K562 (cell line): ENCODE results near the gene RGS17. TPM values are rescaled to one million over a fixed set of nuclear protein-coding genes. Genes with fewer than 3 reads are reported as not detected.

Experiments
- C11orf30 ChIP-seq: fragments of 450-650 bp; IDR thresholded peaks from 2 replicates; pipeline ENCODE4 v1.6.1; 2016; ENCODE audit warnings: low read depth, mild to moderate bottlenecking
- CTBP1 ChIP-seq: fragments of 450-650 bp; IDR thresholded peaks from 2 replicates; pipeline ENCODE4 v1.6.1; 2016; ENCODE audit warnings: borderline replicate concordance
- FUS ChIP-seq: fragments of 200-400 bp; formaldehyde crosslinking; optimal IDR thresholded peaks from 2 replicates; pipeline ENCODE3; 2017; ENCODE audit warnings: low read depth, low read length
- HDAC2 ChIP-seq: fragments of 450-650 bp; IDR thresholded peaks from 2 replicates; pipeline ENCODE4 v1.6.1; 2016; ENCODE audit warnings: mild to moderate bottlenecking
- IFI16 ChIP-seq: fragments of 250-450 bp; sonication (Bioruptor Pico); IDR thresholded peaks from 2 replicates; pipeline ENCODE4 v2.1.2; 2022; ENCODE audit warnings: mild to moderate bottlenecking, inconsistent platforms
- KLF16 ChIP-seq: IDR thresholded peaks from 2 replicates; pipeline ENCODE4 v1.6.1; 2016; ENCODE audit warnings: antibody characterized with exemption
- MYBL2 ChIP-seq, 2 experiments: fragments of 450-650 bp in 1 of 2; sonication (generic) in 1 of 2; formaldehyde crosslinking in 1 of 2; IDR thresholded peaks; 2 replicates each; pipeline versions ENCODE4 v1.6.1 to v1.8.1; 2017 to 2022; ENCODE audit warnings: borderline replicate concordance in 1 of 2, inconsistent platforms in 1 of 2, low read depth in 1 of 2, mild to moderate bottlenecking in 1 of 2, missing genetic modification reagents in 1 of 2, moderate library complexity in 1 of 2
- POLR2B ChIP-seq: fragments of 450-650 bp; IDR thresholded peaks from 2 replicates; pipeline ENCODE4 v1.6.1; 2018; ENCODE audit warnings: low read depth; ENCODE audit not compliant: partially characterized antibody
- RHOXF2B ChIP-seq: fragments of 250-450 bp; sonication (Bioruptor Pico); conservative IDR thresholded peaks from 2 replicates; pipeline ENCODE4 v1.5.1; 2021
- SAFB ChIP-seq: fragments of 200-400 bp; formaldehyde crosslinking; IDR thresholded peaks from 2 replicates; pipeline ENCODE4 v1.6.1; 2017; ENCODE audit warnings: low read depth, low read length, borderline replicate concordance
- SRSF9 ChIP-seq: fragments of 200-400 bp; formaldehyde crosslinking; IDR thresholded peaks from 2 replicates; pipeline ENCODE4 v1.6.1; 2017; ENCODE audit warnings: low read depth, low read length, borderline replicate concordance
- TAF7 ChIP-seq: fragments of 450-650 bp; IDR thresholded peaks from 2 replicates; pipeline ENCODE4 v1.6.1; 2016; ENCODE audit warnings: missing genetic modification characterization, missing compliant biosample characterization
- ZFP30 ChIP-seq: fragments of 250-450 bp; sonication (Bioruptor Pico); IDR thresholded peaks from 2 replicates; pipeline ENCODE4 v1.8.0; 2022; ENCODE audit warnings: moderate library complexity, mild to moderate bottlenecking, inconsistent platforms, borderline replicate concordance
- ZFPM2 ChIP-seq: fragments of 250-450 bp; sonication (Bioruptor Pico); IDR thresholded peaks from 2 replicates; pipeline ENCODE4 v1.5.1; 2022; ENCODE audit warnings: mild to moderate bottlenecking
- polyA plus RNA-seq, 8 experiments: library from polyadenylated mRNA; depleted of rRNA in 4 of 8; stranded (reverse) in 5 of 8; unstranded in 3 of 8; fragments of >200 nt; fragmentation: Nextera tagmentation in 2 of 8; fragmentation: Illumina TruSeq in 1 of 8; extraction: Ambion mirVana in 2 of 8; extraction: Trizol in 1 of 8; gene quantifications; 2 replicates each; pipeline versions ENCODE4 v1.2.1 to v1.2.3, GENCODE V29; 2011 to 2014; ENCODE audit warnings: inconsistent platforms in 1 of 8, missing spikeins in 1 of 8
- total RNA-seq, 7 experiments: library from RNA; depleted of rRNA in 6 of 7; stranded (reverse); fragments of >200 nt in 6 of 7; fragmentation: Illumina TruSeq in 2 of 7; extraction: Trizol in 2 of 7; gene quantifications; 2 replicates each; pipeline versions ENCODE4 v1.2.1 to v1.2.3, GENCODE V29; 2011 to 2021; ENCODE audit warnings: low replicate concordance in 1 of 7
- TF ChIP-seq, protein P1 (sequence below), 2 experiments: fragments of 450-650 bp; formaldehyde crosslinking in 1 of 2; IDR thresholded peaks; 2 replicates each; pipeline versions ENCODE4 v1.4.0 to v1.6.1; 2014 to 2020; ENCODE audit warnings: mild to moderate bottlenecking in 2 of 2, borderline replicate concordance in 1 of 2, low read depth in 1 of 2
- TF ChIP-seq, protein P2 (sequence below): fragments of 250-450 bp; sonication (Bioruptor Pico); IDR thresholded peaks from 2 replicates; pipeline ENCODE4 v1.4.0; 2020; ENCODE audit warnings: mild to moderate bottlenecking, moderate library complexity

Gene RGS17
- total and polyA plus RNA-seq, 9 of the 15 experiments (the other 6 are each of a cell fraction or from before 2014, with no cell fraction given), result 0.01 to 0.14 (median 0.08) TPM; not detected in 6

DNA sequence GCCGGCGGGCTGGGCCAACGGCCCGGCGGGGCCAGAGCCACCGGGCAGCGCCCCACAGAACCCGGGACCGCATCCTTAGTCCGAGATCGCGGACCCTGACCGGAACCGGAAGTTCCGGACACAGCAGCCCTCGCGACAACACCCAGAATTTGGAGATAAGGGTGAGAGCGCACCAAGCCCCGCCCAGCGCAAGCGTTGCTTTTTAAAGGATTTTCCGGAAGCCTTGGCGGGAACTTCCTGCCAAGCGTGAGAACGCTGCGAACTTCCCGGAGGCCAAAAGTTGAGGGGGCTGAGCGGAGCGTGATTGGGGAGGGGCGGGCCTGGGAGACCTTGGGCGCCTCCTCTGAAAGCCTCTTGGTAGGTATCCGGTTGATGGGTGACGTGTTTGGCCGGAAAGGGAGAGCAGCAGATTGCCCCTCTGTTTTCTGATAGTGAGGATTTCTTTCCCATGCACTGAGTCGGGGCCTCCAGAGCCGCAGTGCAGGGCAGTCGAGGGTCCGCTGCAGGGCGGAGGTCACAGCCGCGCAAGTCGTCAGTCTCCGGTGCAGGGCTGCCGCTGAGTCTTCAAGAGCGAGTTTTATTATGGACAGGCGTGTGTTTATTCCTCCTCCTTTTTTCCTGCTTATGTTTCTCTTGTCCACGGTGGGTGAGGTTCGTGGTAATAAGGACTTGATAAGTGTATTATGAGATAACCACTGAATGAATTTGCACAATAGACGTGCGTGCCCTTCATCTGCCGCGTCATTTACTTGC is 128.3 kb downstream of the RGS17 start, which contains the start of gene MTRF1L (continued):
- TF ChIP-seq, protein P1, sequence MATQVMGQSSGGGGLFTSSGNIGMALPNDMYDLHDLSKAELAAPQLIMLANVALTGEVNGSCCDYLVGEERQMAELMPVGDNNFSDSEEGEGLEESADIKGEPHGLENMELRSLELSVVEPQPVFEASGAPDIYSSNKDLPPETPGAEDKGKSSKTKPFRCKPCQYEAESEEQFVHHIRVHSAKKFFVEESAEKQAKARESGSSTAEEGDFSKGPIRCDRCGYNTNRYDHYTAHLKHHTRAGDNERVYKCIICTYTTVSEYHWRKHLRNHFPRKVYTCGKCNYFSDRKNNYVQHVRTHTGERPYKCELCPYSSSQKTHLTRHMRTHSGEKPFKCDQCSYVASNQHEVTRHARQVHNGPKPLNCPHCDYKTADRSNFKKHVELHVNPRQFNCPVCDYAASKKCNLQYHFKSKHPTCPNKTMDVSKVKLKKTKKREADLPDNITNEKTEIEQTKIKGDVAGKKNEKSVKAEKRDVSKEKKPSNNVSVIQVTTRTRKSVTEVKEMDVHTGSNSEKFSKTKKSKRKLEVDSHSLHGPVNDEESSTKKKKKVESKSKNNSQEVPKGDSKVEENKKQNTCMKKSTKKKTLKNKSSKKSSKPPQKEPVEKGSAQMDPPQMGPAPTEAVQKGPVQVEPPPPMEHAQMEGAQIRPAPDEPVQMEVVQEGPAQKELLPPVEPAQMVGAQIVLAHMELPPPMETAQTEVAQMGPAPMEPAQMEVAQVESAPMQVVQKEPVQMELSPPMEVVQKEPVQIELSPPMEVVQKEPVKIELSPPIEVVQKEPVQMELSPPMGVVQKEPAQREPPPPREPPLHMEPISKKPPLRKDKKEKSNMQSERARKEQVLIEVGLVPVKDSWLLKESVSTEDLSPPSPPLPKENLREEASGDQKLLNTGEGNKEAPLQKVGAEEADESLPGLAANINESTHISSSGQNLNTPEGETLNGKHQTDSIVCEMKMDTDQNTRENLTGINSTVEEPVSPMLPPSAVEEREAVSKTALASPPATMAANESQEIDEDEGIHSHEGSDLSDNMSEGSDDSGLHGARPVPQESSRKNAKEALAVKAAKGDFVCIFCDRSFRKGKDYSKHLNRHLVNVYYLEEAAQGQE (IDR thresholded peaks at IDR 0.05; ENCODE audit: borderline replicate concordance), result no peak
- TF ChIP-seq, protein P1 (CRISPR knock-in tag; IDR thresholded peaks at IDR 0.05; ENCODE audit: low read depth), result no peak
- TF ChIP-seq TAF7 (tag) (0 out of 2 replicates have a peak, but pooled peaks have one; percentile 31), CTBP1 (peak; percentile 25; the same call in 1 of the 2 replicates), KLF16 (no peak), C11orf30 (0 out of 2 replicates have a peak, but pooled peaks have one; percentile 33), IFI16 (no peak), SAFB (no peak), SRSF9 (no peak), POLR2B (peak; percentile 68), RHOXF2B (CRISPR knock-in tag) (no peak), ZFP30 (no peak), FUS (no peak), ZFPM2 (CRISPR knock-in tag) (no peak), MYBL2 (IDR thresholded peaks at IDR 0.05; ENCODE audit: low read depth) (peak; percentile 97), MYBL2 (CRISPR knock-in tag; IDR thresholded peaks at IDR 0.05; ENCODE audit: borderline replicate concordance) (peak; percentile 49; the same call in 1 of the 2 replicates), HDAC2 (peak; percentile 80)
- TF ChIP-seq, protein P2, sequence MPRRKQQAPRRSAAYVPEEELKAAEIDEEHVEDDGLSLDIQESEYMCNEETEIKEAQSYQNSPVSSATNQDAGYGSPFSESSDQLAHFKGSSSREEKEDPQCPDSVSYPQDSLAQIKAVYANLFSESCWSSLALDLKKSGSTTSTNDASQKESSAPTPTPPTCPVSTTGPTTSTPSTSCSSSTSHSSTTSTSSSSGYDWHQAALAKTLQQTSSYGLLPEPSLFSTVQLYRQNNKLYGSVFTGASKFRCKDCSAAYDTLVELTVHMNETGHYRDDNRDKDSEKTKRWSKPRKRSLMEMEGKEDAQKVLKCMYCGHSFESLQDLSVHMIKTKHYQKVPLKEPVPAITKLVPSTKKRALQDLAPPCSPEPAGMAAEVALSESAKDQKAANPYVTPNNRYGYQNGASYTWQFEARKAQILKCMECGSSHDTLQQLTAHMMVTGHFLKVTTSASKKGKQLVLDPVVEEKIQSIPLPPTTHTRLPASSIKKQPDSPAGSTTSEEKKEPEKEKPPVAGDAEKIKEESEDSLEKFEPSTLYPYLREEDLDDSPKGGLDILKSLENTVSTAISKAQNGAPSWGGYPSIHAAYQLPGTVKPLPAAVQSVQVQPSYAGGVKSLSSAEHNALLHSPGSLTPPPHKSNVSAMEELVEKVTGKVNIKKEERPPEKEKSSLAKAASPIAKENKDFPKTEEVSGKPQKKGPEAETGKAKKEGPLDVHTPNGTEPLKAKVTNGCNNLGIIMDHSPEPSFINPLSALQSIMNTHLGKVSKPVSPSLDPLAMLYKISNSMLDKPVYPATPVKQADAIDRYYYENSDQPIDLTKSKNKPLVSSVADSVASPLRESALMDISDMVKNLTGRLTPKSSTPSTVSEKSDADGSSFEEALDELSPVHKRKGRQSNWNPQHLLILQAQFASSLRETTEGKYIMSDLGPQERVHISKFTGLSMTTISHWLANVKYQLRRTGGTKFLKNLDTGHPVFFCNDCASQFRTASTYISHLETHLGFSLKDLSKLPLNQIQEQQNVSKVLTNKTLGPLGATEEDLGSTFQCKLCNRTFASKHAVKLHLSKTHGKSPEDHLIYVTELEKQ, result no peak
